HTR-8/SVneo (cell line): ENCODE data around the gene KCNH4.
A peak's percentile ranks its signal among the peaks of the same experiment; 100 is the strongest.

ENCODE experiments used
- DNase-seq: peaks from one replicate; pipeline ENCODE4 v3.0.0; 2011; ENCODE audit warnings: low spot score, mixed read lengths; ENCODE audit not compliant: insufficient read length
- FAIRE-seq: peaks from 2 replicates; lab custom pipeline; 2011; peaks lifted over from hg19 to GRCh38; lab: Jason Lieb, UNC

KCNH4 gene

DNA sequence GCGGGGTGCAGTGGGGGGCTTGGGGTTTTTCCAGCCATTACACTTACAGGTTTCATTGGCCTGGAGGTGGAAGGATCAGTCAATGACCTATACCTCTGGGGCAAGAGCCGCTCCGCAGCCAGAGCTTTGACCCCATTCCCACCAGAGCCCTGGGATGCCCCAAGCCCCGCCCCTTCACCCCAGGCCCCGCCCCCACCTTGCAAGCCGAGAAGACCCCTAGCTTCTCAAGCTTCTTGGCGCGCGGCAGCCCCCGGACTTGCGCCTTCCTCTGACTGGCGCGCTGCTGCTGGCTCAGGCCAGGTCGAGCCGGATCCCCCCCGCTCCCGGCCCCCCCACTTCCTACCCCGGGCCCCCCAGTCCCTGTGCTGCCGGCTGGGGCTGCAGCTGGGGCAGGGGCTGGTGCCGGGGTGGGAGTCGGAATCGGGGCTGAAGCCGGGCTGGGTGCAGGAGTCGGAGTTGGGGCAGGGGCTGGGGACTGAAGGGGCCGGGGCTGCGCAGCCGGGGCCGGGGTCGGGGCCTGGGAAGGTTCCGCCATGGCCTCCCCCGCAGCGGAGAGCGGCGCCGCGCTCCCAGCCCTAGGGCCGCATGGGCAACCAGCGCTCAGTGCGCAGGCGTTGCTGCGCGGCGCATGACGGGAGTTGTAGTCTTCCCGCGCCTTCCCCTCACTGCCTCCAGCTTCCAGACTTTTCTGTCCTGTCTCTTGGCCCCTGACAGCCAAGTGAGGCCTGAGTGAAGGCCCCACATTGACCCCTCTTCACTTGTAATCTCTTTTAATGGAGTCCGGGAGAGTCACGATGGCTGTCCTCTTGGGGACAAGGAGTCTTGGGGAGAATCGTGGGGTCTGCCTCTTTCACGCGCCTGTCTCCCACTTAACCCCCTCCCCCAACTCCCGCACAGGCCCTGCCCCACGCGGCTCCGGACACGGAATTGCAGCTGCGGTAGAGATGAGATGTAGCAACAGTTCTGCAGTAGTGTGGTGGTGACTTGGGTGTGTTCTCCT, 59.9 kb downstream of the KCNH4 start, which contains the start of gene KAT2A:
KAT2A (minus strand) TSS at position 598 of the 1,000 bp plus-strand sequence; CDS start at position 535, 63 bp downstream.
- DNase-seq (peak; percentile 99), FAIRE-seq (peak; percentile 99)

DNA sequence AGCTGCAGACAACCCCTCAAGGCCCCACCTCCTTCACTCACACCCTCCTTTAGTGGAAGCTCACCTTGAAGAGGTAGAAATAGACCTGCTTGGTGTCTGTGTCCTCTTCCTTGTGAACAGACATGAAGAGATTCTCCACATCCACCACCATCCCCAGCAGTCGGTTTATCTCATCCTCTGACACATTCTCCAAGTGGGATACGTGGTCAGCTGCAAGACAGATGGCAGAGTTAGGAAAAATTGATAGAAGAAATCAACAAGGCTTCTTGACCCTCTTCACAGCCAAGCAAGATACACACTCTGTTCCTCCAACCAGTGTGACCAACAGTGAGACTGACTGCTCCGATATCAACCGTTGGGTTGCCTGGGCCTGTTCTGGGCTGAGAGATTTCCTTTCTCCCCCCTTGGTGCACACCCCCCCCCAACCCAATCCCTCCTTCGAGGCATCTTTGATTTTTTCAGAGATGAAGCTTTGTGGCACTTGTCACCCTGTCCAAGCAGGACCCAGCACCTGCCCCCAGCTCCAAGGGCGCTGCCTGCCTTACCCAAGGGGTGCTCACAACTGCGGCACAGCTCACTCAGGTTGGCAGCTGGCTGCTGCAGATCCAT, 60.7 kb downstream of the KCNH4 start:
- FAIRE-seq (peak; percentile 68), DNase-seq (no peak)

DNA sequence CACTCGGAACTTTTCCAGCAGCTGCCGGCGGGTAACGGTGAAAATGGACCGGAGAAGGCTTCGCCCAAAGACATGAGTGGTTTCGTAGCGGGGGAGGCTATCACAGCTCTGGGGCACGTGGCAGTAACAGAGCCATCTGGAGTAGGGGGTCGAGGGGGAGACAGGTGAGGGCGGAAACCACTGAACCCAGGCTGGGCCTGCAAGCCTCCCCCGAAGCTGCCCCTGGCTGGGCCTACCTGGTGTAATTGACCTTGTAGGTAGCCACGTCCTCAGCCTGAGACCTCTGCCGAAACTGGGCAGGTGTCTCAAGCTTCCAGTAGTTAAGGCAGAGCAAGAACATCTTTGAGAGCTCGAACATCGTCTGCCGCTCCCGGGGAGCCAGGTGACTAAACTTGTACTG, 61.6 kb downstream of the KCNH4 start:
- DNase-seq (no peak), FAIRE-seq (no peak)

DNA sequence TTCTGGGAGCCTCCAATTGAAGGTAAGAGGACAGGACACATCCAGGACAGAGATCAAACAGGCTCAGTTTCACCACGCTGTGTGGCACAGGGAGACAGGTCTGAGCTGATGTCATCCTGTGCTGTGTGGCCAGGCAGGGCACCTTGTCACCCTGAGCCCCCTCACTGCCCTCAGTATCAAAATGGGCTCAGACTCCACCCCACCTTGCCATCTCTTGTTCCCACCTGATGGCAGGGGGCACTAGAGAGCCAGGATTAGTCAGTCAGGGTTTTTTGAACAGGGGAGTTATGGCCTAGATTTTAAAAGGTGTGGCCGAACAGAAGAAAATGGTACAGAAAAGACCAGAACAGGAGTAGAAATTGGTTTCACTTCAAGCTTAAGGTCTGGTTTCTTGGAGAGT, 62.4 kb downstream of the KCNH4 start:
- FAIRE-seq (peak; percentile 70), DNase-seq (no peak)

DNA sequence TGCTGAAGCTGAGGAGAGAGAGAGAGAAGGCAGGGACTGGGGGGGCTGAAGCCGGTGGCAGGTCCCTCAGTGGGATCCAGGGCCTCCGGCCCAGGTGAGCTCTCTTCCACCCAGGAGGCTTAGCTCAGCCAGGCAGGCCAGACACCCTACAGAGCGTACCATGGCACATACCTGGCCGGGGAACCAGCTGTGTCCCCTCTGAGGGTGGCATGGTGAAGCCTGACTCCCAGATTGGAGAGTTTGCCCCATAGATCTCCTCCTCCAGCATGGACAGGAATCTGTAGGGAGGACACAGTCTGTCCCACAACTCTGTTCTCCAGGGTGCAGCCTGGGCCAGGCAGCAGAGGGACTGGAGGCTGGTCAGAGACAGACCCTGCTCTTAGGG, 62.8 kb downstream of the KCNH4 start:
- FAIRE-seq, result no peak
- DNase-seq, result no peak

DNA sequence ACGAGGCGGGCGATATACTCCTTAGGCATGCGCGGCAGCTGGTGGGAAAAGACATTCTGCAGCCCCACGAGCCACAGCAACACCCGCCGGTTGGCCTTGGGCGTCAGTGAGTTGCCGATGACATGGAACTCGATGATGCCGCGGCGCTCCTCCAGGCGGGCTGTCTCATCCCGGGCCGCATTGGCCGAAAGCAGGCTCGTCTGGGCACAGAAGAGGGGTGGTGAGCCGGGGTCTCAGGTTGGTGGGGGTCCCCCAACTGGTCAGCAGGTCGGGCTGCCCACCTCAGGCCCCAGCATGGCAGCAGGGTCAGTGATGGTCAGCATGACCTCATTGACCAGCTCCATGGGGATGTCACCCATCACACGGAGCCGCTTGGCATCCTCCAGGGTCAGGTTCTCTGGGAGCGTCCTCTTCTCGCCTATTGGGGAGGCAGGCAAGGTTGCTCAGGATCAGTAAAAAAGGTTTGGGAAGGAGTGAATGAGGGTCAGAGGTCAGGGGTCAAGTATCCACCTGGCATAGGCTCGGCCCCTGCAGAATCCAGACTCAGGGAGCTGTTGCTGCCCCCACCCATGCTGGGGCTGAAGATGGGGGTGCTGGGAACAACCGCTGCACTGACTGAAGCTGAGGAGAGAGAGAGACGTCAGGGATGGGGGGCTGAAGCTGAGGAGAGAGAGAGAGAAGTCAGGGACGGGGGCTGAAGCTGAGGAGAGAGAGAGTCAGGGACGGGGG, 63.4 kb downstream of the KCNH4 start:
- DNase-seq, result no peak
- FAIRE-seq, result no peak

DNA sequence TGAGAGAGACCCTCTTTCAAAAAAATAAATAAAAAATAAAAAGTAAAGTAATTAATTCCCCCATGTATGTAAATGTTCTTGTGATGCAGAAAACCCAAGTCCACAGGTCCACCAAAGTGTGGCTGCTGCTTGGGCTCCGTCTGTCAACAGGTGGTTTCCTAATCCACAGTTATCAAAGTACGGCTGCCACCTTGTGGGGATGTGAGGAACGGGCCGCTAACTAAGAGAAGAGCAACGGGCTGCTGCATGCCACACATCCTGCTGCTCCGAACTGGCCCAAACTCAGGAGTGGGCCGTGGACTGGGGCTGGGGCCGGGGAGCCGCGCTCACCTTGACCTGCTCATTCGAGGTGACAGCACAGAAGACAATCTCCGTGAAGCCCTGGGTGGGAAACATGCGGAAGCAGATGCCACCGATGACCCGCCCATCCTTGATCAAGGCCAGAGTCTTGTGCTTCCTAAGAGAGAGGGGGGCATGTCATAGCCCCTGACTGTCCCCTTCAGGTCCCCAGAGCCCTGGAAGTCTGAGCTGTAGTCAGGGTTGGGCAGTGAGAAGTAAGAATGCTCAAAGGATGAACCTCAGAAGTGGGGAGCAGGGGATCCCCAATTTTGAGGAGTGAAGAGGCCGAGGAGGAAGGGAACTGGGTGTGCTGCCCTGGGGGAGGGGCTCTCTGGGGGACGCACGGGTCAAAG, 64.1 kb downstream of the KCNH4 start:
- FAIRE-seq, result peak; percentile 90

DNA sequence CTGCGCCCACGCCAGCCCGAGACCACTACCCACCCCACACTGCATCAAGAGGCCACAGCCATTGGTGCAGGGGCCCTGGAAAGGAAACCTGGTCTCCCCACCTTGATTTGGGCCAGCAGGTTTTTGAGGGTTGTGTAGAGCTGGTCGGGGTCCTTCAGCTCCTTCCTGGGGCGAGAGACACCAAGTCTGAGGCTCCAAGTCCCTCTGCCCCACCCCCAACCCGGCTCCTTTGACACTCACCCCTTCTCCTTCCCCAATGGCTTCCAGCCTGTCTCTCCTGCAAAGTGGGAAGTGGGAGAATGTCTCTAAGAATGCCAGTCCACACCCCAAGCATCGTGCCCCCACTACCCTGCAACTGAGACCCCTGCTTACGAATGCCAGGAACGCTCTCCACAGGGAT, 66.8 kb downstream of the KCNH4 start:
- FAIRE-seq (no peak), DNase-seq (no peak)

More for the DNA sequence above, 64.1 kb downstream of the KCNH4 start:
- peak; percentile 88 for DNase-seq

DNA sequence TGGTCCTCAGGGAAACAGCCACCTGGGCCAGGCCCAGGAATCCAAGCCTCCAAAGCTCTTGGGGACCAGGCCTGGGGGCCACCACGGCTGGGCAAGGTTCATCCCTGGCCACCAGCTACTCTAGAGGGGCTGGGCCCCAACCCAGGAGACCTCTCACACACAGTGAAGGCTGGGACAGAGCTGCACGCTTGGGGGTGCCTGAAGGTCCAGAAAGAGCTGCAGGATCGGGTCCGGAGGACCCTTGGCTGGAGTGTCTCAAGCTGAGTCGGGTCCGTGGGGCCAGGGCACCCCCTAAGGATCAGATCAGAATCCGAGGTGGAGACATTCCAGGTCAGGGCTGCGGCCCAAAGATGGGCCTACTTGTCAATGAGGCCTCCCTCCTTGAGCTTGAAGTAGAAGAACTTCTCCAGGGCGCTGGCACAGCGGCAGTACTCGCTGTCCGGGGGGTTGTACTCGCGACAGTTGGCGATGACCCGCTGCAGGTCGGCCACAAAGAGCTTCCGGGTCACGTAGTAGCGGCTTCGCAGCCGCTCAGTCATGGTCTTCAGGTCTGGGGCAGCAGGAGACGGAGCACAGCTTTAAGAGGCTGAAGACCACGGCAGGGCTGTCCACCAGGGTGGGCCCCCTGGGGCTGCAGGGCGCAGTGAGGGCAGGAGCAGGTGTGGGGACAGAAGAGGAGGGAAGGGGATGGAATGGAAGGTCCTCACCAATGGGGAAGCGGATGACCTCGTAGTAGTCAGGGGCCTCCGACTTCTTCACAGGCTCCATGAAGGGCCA, 67.5 kb downstream of the KCNH4 start:
- no peak for FAIRE-seq
- DNase-seq, result no peak

DNA sequence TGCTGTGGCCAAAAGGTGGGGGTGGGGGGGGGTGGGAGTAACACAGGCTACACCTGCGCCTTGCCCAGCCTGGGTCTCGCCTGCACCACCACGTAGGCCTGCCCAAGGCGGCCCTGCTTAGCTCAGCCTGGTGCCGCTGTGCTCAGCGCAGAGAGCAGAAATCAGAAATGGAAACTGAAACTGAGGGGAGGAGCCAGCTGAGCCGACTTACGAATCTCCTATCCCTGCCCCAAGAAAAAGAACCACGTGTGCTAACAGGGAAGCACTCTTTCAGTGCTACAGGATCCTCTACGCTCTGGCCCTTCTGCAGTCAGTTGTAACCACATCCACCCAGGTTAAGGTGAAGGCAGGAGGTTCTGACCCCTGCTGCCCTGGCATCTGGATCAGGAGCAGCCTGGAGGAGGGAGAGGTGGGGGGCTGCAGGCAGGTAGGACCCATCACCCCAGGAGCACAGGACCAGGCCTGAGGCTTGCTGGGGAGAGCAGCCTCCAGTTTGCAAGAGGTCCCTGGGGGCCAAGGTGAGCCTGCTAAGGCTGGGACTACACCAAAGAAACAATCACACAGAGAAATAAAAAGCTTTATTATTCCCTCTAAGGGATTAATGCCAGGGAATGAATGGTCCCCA, 68.3 kb downstream of the KCNH4 start, which contains the start of gene DHX58:
DHX58 (minus strand) TSS at position 163 of the 625 bp plus-strand sequence. CDS start 822 bp downstream, outside the sequence.
- no peak for FAIRE-seq

DNA sequence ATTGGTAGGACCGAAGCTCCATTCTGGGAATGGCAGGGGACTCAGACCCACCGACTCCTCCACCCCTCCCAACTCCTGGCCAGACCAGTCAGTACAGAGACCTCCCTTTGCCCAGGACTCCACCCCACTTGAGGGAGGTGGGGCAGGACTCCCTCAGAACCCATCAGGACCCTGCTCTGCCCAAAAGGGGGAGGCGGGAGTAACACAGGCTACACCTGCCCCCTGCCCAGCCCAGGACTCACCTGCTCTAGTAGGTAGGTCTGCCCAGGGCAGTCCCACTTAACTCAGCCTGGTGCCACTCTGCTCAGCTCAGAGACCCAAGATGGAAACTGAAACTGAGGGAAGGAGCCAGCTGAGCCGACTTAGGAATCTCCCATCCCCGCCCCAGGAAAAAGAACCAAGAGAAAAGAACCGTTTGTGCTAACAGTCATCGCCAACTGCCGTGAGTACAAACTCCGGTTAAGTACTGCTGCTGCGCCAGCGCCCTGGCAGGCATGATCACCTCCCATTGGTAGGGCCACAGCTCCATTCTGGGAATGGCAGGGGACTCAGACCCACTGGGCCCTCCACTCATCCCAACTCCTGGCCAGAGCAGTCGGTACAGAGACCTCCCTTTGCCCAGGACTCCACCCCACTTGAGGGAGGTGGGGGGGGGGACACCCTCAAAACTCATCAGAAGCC, 68.9 kb downstream of the KCNH4 start:
- no peak for FAIRE-seq
- no peak for DNase-seq

More for the DNA sequence above, 68.3 kb downstream of the KCNH4 start, which contains the start of gene DHX58:
- DNase-seq, result peak; percentile 41

DNA sequence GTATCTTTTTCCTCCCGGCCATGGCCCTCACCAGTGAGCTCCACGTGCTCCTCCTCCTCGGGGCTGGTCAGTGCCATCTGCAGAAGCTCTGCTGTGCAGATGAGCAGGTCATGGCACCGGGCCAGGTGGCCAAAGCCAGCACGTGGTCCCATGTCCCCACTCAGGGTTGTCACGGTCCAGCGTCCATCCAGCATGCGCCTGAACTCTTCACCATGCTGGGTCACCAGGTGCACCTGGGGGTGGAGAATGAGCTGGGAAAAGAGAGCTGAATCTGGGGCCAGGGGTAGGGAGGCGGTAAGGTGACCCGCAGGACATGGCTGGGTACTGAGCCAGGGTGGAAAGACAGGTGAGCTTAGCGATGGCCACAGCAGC, 69.7 kb downstream of the KCNH4 start:
- DNase-seq, result no peak
- peak; percentile 4 for FAIRE-seq

DNA sequence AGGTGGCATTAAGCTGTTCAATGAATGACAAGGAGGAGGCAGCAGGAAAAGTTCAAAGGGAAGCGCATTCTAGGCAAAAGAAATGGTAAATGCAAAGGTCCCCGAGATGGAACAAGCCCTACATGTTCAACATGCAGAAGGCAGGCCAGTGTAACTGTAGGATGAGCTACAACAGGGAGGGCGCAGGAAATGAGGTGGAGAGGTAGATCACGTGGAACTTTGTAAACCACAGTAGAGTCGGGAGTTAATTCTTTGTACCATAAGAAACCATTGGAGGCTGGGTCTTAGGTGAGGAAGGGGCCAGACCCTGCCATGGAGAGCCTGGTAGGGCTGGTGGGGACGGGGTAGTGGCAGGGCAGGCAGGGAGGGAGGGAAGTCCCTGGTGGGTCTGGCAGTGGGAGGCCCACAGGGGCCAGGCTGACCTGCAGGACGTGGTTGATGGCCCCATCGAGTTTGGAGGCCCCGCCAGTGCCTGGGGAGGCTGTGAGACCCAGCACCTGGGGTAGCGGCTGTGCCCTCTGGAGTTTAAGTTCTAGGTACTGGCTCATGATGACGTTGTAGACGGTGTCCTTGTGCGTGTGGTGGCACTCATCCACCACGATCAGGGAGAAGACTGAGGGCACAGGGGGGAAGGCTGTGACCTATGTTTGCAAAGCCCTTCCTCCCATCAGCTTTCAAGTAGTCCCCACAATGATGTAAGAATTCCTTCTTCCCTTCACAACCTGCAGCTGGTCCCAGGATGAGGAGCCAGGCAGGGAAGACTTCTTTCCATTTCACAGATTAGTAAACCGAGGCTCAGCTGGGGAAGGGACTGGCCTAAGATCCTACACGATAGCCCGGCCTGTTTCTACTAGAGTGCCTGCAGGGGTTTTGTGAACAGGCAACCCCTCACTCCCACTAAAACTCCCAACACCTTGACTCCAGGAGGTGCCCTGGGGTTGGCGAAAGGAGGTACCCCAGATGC, 70.4 kb downstream of the KCNH4 start:
- FAIRE-seq (peak; percentile 64), DNase-seq (no peak)

DNA sequence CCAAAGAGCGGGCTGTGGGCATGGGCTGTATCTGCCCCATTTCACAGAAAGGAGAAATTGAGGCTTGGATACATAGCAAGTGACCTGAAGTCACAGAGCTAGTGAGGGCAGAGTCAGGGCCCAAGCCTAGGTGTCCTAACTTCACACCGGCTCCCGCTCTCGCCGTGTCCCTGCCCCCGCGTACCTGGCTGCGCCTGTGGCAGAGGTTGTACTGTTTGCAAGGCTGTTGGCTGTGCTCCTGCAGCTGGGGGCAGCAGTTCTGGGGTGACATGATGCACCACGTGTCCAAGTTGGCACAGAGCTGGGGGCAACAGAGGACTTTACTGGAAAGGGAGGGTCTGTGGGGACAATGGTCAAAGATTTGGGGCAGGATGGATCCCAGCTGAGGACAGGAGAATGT, 71.9 kb downstream of the KCNH4 start:
- no peak for FAIRE-seq
- DNase-seq, result no peak

DNA sequence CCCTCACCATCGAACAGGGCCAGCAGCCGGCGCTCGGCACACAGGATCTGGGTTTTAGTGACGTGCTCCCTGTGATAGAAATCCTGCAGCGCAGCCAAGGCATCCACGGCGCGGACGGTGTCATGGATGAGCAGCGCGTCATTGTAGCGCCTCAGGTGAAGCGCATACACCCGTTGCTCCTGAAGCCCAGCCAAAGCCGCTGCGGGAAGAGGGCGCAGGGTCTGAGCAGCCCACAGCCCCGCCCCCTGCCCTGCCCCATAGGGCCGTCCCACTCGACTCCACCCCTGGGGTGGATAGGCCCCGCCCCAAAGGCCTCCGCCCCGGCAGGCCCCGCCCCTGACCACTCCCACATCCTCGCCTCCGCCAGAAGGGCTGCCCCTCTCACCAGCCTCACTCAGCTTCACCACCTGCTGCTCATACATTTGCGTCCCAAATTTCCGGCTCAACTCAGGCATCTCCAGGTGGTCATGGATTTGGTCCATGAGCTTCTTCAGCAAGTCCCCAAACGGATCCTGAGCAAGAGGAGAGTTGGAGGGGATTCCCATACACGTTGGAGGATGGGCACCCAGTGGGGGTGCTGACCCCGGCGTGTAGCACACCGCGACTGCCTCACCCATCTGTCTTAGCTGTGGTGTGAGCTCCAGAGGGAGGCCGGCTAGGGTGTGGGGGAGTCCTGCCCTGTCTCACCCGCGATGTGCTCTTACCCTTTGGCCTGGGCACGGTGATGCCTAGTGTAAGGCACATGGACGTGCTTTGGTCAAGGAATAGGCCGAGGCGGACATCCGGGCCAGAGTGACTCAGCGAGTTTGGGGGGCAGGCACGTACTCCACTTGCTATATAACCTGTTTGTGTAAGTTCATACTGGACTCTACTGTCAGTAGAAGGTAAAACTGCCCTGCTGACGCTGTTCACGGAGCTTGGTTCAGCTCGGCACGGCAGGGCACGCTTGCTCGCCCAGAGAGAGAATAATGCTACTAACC, 73.1 kb downstream of the KCNH4 start:
- FAIRE-seq, result peak; percentile 91

DNA sequence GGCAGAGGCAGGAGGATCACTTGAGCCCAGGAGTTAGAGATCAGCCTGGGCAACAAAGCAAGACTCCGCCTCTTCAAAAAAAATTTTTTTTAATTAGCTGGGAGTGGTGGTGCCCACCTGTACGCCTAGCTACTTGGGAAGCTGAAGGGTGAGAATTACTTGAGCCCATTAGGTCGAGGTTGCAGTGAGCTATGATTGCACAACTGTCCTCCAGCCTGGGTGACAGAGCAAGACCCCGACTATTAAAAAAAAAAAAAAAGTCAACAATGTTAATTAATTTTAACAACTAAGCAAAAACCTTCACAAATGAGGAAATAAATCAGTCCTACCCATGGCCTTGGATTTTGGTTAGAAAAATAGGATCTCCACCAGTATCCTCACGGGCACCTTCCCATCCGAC, 73.8 kb downstream of the KCNH4 start:
- DNase-seq (no peak), FAIRE-seq (no peak)

More for the DNA sequence above, 73.1 kb downstream of the KCNH4 start:
- peak; percentile 94 for DNase-seq
